H1 (cell line): ENCODE results near the gene EXOC2.

ENCODE experiments used
- JUN ChIP-seq: IDR thresholded peaks from 2 replicates; pipeline ENCODE4 v1.6.1; 2011; ENCODE audit warnings: low read depth, mild to moderate bottlenecking, improper control_type of control experiment, low read length
- POLR2A ChIP-seq, 2 experiments: IDR thresholded peaks; 1 replicate in 1 of 2; 2 replicates in 1 of 2; pipeline ENCODE4 v1.6.1; 2011; ENCODE audit warnings: low read depth in 2 of 2, low read length in 2 of 2, mild to moderate bottlenecking in 2 of 2; ENCODE audit errors: control extremely low read depth in 1 of 2
- RXRA ChIP-seq: IDR thresholded peaks from 2 replicates; pipeline ENCODE4 v1.6.1; 2011; ENCODE audit warnings: low read depth, mild to moderate bottlenecking, low read length, moderate library complexity; ENCODE audit not compliant: insufficient read depth
- TF ChIP-seq, protein P1 (sequence below), 3 experiments: IDR thresholded peaks; 1 replicate in 2 of 3; 2 replicates in 1 of 3; pipeline versions ENCODE4 v1.5.1 to v1.6.1; 2011; ENCODE audit warnings: low read length in 3 of 3, mild to moderate bottlenecking in 3 of 3, inconsistent platforms in 2 of 3, low read depth in 1 of 3, moderate library complexity in 1 of 3; ENCODE audit not compliant: insufficient read depth in 1 of 3; ENCODE audit errors: control extremely low read depth in 1 of 3

DNA sequence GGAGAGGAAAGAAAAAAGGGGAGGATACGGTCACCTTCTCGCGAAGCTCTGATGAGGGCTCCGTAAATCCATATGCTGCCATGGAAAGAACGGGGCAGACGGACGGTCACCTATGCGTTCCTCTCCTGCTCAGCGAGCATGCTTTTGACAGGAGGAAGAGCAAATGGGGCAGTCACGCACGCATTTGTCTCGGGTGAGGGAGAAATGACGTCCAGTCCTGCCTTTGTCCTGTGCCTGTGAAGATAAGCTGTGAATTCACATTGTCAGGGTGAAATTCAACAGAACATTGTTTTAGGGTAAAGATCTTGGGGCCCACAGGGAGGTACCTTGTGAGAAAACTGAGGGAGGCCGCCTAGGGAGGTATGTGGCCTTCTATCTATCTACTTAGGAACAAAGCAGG is 217.6 kb downstream of the EXOC2 start:
- TF ChIP-seq, protein P1, sequence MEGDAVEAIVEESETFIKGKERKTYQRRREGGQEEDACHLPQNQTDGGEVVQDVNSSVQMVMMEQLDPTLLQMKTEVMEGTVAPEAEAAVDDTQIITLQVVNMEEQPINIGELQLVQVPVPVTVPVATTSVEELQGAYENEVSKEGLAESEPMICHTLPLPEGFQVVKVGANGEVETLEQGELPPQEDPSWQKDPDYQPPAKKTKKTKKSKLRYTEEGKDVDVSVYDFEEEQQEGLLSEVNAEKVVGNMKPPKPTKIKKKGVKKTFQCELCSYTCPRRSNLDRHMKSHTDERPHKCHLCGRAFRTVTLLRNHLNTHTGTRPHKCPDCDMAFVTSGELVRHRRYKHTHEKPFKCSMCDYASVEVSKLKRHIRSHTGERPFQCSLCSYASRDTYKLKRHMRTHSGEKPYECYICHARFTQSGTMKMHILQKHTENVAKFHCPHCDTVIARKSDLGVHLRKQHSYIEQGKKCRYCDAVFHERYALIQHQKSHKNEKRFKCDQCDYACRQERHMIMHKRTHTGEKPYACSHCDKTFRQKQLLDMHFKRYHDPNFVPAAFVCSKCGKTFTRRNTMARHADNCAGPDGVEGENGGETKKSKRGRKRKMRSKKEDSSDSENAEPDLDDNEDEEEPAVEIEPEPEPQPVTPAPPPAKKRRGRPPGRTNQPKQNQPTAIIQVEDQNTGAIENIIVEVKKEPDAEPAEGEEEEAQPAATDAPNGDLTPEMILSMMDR (IDR thresholded peaks at IDR 0.05; ENCODE audit: control extremely low read depth in 1 of 3, insufficient read depth in 1 of 3, low read depth in 1 of 3, low read length in 3 of 3) = no peak
- no peak for TF ChIP-seq POLR2A (IDR thresholded peaks at IDR 0.05; ENCODE audit: control extremely low read depth in 1 of 2, low read depth in 2 of 2, low read length in 2 of 2)
- no peak for TF ChIP-seq RXRA
- no peak for TF ChIP-seq JUN
